ENCODE measurements around the gene SLC35G3.

The SLC35G3 gene

DNA sequence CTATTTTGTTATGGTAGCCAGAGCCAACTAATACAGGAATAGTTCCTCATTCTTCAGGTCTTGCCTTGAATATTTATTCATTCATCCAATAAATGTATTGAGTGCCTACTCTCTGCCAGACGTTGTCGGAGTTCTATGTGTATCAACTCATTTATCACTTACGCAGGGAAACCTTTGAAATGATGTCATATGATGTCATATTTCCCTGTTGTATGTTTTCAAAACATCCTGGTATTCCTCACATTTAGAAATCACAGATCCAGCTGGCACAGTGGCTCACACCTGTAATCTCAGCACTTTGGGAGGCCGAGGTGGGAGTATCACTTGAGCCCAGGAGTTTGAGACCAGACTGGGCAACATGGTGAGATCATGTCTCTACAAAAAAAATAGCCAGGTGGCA is 49.4 kb downstream of the SLC35G3 start:
- Histone ChIP-seq H3K36me3 (ENCODE audit: control insufficient read depth, insufficient read depth, low read length) (peaks cover 4% of the 10 kb centered on the region), H3K9me3 (ENCODE audit: control insufficient read depth, low read length) (no peaks in the 10 kb centered on the region), H3K27me3 (replicated peaks; ENCODE audit: control insufficient read depth, insufficient read depth, low read length, poor library complexity, severe bottlenecking) (no peaks in the 10 kb centered on the region), H3K27ac (ENCODE audit: insufficient read depth, low read length, poor library complexity, severe bottlenecking) (no peak overlapping the region), H3K4me1 (ENCODE audit: control insufficient read depth, insufficient read depth, low read length, poor library complexity, severe bottlenecking) (peaks cover 9% of the 10 kb centered on the region), H3K4me3 (ENCODE audit: insufficient read depth, low read depth, low read length, poor library complexity, severe bottlenecking) (no peak overlapping the region)
- no peak for DNase-seq

Data from effector memory CD4-positive, alpha-beta T cell (primary cell).